Fibroblast of the conjunctiva (primary cell): ENCODE measurements around the gene PEX1.
A peak's percentile ranks its signal among the peaks of the same experiment; 100 is the strongest.
"Not testable (repeated sequence)": the region's sequence is repeated elsewhere in the genome, so short reads cannot be mapped to it uniquely, and the experiment has no call there.

Source experiments
- DNase-seq: peaks from one replicate; pipeline ENCODE4 v3.0.0-alpha.2; 2010; ENCODE audit warnings: low read depth

The PEX1 gene

GRCh38 chr7:92504563-92504962, 23.8 kb downstream of the PEX1 start:
- no peak for DNase-seq

- no peak for DNase-seq
These were observed 24.6 kb downstream of the PEX1 start for GRCh38 chr7:92503767-92504166.

GRCh38 chr7:92498557-92498956, 29.8 kb downstream of the PEX1 start:
- no peak for DNase-seq

- no peak for DNase-seq
These were observed 31.4 kb downstream of the PEX1 start for GRCh38 chr7:92496876-92497275.

- no peak for DNase-seq
These were observed 38.7 kb downstream of the PEX1 start for GRCh38 chr7:92489634-92490033.

GRCh38 chr7:92487804-92488203, 40.5 kb downstream of the PEX1 start:
- DNase-seq, result no peak

GRCh38 chr7:92485974-92486373, 42.3 kb downstream of the PEX1 start:
- no peak for DNase-seq

GRCh38 chr7:92485267-92485892, 42.9 kb downstream of the PEX1 start:
- DNase-seq, result no peak

- not testable (repeated sequence) for DNase-seq
These were observed 44.1 kb downstream of the PEX1 start for GRCh38 chr7:92484226-92484625.

- DNase-seq, result not testable (repeated sequence)
These were observed 44.7 kb downstream of the PEX1 start for GRCh38 chr7:92483624-92484023.

- not testable (repeated sequence) for DNase-seq
These were observed 49.2 kb downstream of the PEX1 start for GRCh38 chr7:92479146-92479545.

GRCh38 chr7:92478711-92479110, 49.6 kb downstream of the PEX1 start:
- DNase-seq, result no peak

GRCh38 chr7:92478095-92478494, 50.2 kb downstream of the PEX1 start:
- DNase-seq, result no peak

- not testable (repeated sequence) for DNase-seq
These were observed 50.6 kb downstream of the PEX1 start, which contains the start of gene ERVW-1 for GRCh38 chr7:92477681-92478080. Gene ERVW-1 (minus strand): TSS chr7:92477946. CDS start chr7:92470381, 7,565 bp downstream.

GRCh38 chr7:92475851-92476590, 52.3 kb downstream of the PEX1 start:
- DNase-seq, result not testable (repeated sequence)

GRCh38 chr7:92475261-92475770, 53.0 kb downstream of the PEX1 start:
- DNase-seq, result not testable (repeated sequence)

- DNase-seq, result not testable (repeated sequence)
These were observed 54.3 kb downstream of the PEX1 start for GRCh38 chr7:92473989-92474388.

GRCh38 chr7:92468589-92468988, 59.7 kb downstream of the PEX1 start:
- not testable (repeated sequence) for DNase-seq

GRCh38 chr7:92466682-92467081, 61.6 kb downstream of the PEX1 start:
- no peak for DNase-seq

GRCh38 chr7:92464515-92464914, 63.8 kb downstream of the PEX1 start:
- no peak for DNase-seq

GRCh38 chr7:92462560-92462959, 65.8 kb downstream of the PEX1 start:
- no peak for DNase-seq

- DNase-seq, result peak; percentile 43
These were observed 67.0 kb downstream of the PEX1 start for GRCh38 chr7:92461027-92462003.
